ENCODE results near the gene CDC5L. TPM values are rescaled to one million over a fixed set of nuclear protein-coding genes. Genes with fewer than 3 reads are reported as not detected.

The CDC5L gene
- total and polyA plus RNA-seq, 7 experiments from 2014 or later: 14.5 to 25.4 (median 20.8) TPM

DNA sequence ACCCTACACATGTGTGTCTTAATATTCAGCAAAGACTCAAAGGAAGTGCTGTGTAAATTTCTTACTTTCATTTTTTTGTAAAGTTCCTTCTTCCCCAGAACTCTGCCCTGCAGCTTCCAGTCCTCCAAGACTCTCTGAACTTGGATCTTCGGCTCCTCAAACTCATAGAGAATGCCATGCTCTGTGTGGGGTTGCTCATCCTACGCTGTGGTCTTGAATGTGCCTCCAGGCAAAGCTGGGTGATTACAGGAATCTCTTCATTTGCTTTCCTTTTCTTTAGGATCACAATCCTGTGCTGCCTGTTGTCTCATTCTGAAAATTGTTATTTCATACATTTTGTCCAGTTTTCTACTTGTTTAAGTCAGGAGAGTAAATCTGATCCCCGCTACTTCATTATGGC is 14.5 kb upstream of the CDC5L start:
- no peaks in the 10 kb centered on the region for H3K36me3 ChIP-seq (ENCODE audit: control insufficient read depth in 2 of 3, insufficient read depth in 3 of 3, low read length in 3 of 3)
- POLR2A ChIA-PET: interaction anchor here (0.6 kb wide), 1 partner anchor 64 kb away, joined by 3 read pairs; no protein-coding TSS in a partner anchor
- Mint-ChIP-seq H3K4me3 (no peak overlapping the region), H3K9me3 (no peaks in the 10 kb centered on the region), H3K27me3 (peaks cover 12 to 35% (median 24%) of the 10 kb centered on the region in 5 donors), H3K4me1 (peaks cover 0 to 4% (median 0%) of the 10 kb centered on the region in 7 donors), H3K27ac (no peak overlapping the region), H3K36me3 (peaks cover 0 to 4% (median 0%) of the 10 kb centered on the region in 5 donors)
- no peaks in the 10 kb centered on the region for H3K9me3 ChIP-seq (ENCODE audit: control insufficient read depth in 2 of 3, low read length in 3 of 3)
- CTCF ChIA-PET: interaction anchor here (0.5 kb wide), 1 partner anchor 274 kb away, joined by 3 read pairs; no protein-coding TSS in a partner anchor
- H3K4me1 ChIP-seq (ENCODE audit: control insufficient read depth in 2 of 2, insufficient read depth in 2 of 2, low read length in 2 of 2): no peaks in the 10 kb centered on the region
- H3K27ac ChIP-seq (ENCODE audit: low read depth, low read length): no peak overlapping the region
- ATAC-seq: no peak
- intact Hi-C loops (cut with micrococcal nuclease): no loop called here
- H3K27me3 ChIP-seq (ENCODE audit: control insufficient read depth in 2 of 2, insufficient read depth in 2 of 2, low read length in 2 of 2): no peaks in the 10 kb centered on the region
- DNase-seq: no peak
- H3K4me3 ChIP-seq (ENCODE audit: low read length): no peak overlapping the region

GRCh38 chr6:44373787-44374186 is 13.7 kb upstream of the CDC5L start:
- no peaks in the 10 kb centered on the region for H3K27me3 ChIP-seq (ENCODE audit: control insufficient read depth in 2 of 2, insufficient read depth in 2 of 2, low read length in 2 of 2)
- ChIA-PET POLR2A (no interaction called here), CTCF (no interaction called here)
- H3K4me1 ChIP-seq (ENCODE audit: control insufficient read depth in 2 of 2, insufficient read depth in 2 of 2, low read length in 2 of 2): no peaks in the 10 kb centered on the region
- no peaks in the 10 kb centered on the region for H3K9me3 Mint-ChIP-seq
- peaks cover 6 to 33% (median 17%) of the 10 kb centered on the region in 5 donors for H3K27me3 Mint-ChIP-seq
- peaks cover 0 to 4% (median under 1%) of the 10 kb centered on the region in 7 donors for H3K4me1 Mint-ChIP-seq
- ATAC-seq (no peak), DNase-seq (no peak)
- intact Hi-C loops (cut with micrococcal nuclease): no loop called here
- no peak overlapping the region for H3K4me3 Mint-ChIP-seq
- H3K9me3 ChIP-seq (ENCODE audit: control insufficient read depth in 2 of 3, low read length in 3 of 3): no peaks in the 10 kb centered on the region
- no peak overlapping the region for H3K27ac ChIP-seq (ENCODE audit: low read depth, low read length)
- no peaks in the 10 kb centered on the region for H3K36me3 ChIP-seq (ENCODE audit: control insufficient read depth in 2 of 3, insufficient read depth in 3 of 3, low read length in 3 of 3)
- H3K4me3 ChIP-seq (ENCODE audit: low read length): no peak overlapping the region
- H3K27ac Mint-ChIP-seq: no peak overlapping the region
- H3K36me3 Mint-ChIP-seq: no peaks in the 10 kb centered on the region

GRCh38 chr6:44375071-44375470 is 12.4 kb upstream of the CDC5L start:
- Histone ChIP-seq H3K36me3 (ENCODE audit: control insufficient read depth in 2 of 3, insufficient read depth in 3 of 3, low read length in 3 of 3) (no peaks in the 10 kb centered on the region), H3K4me1 (ENCODE audit: control insufficient read depth in 2 of 2, insufficient read depth in 2 of 2, low read length in 2 of 2) (no peaks in the 10 kb centered on the region), H3K9me3 (ENCODE audit: control insufficient read depth in 2 of 3, low read length in 3 of 3) (no peaks in the 10 kb centered on the region), H3K27me3 (ENCODE audit: control insufficient read depth in 2 of 2, insufficient read depth in 2 of 2, low read length in 2 of 2) (no peaks in the 10 kb centered on the region), H3K4me3 (ENCODE audit: low read length) (no peak overlapping the region), H3K27ac (ENCODE audit: low read depth, low read length) (no peak overlapping the region)
- Mint-ChIP-seq H3K4me1 (peaks cover 0 to 4% (median 4%) of the 10 kb centered on the region in 7 donors), H3K4me3 (no peak overlapping the region), H3K27ac (no peak overlapping the region), H3K9me3 (no peaks in the 10 kb centered on the region), H3K27me3 (peaks cover 2 to 35% (median 14%) of the 10 kb centered on the region in 5 donors), H3K36me3 (no peaks in the 10 kb centered on the region)
- ChIA-PET POLR2A (no interaction called here), CTCF (interaction anchor here (0.6 kb wide), 2 partner anchors 290 to 1890 kb away, joined by 3 to 4 read pairs; no protein-coding TSS in a partner anchor)
- intact Hi-C loops (cut with micrococcal nuclease): no loop called here
- DNase-seq: no peak
- ATAC-seq: no peak

GRCh38 chr6:44377484-44377883 is 10.0 kb upstream of the CDC5L start:
- H3K36me3 Mint-ChIP-seq: no peaks in the 10 kb centered on the region
- ChIA-PET CTCF (interaction anchor here (0.6 kb wide), 1 partner anchor 9 kb away, joined by 3 read pairs; no protein-coding TSS in a partner anchor), POLR2A (no interaction called here)
- DNase-seq (no peak), ATAC-seq (no peak)
- peaks cover 0 to 6% (median 4%) of the 10 kb centered on the region in 7 donors for H3K4me1 Mint-ChIP-seq
- no peaks in the 10 kb centered on the region for H3K9me3 ChIP-seq (ENCODE audit: control insufficient read depth in 2 of 3, low read length in 3 of 3)
- no peaks in the 10 kb centered on the region for H3K27me3 ChIP-seq (ENCODE audit: control insufficient read depth in 2 of 2, insufficient read depth in 2 of 2, low read length in 2 of 2)
- intact Hi-C loops (cut with micrococcal nuclease): no loop called here
- no peak overlapping the region for H3K4me3 ChIP-seq (ENCODE audit: low read length)
- no peak overlapping the region for H3K27ac Mint-ChIP-seq
- H3K36me3 ChIP-seq (ENCODE audit: control insufficient read depth in 2 of 3, insufficient read depth in 3 of 3, low read length in 3 of 3): no peaks in the 10 kb centered on the region
- no peaks in the 10 kb centered on the region for H3K9me3 Mint-ChIP-seq
- H3K4me3 Mint-ChIP-seq: no peak overlapping the region
- no peak overlapping the region for H3K27ac ChIP-seq (ENCODE audit: low read depth, low read length)
- H3K4me1 ChIP-seq (ENCODE audit: control insufficient read depth in 2 of 2, insufficient read depth in 2 of 2, low read length in 2 of 2): no peaks in the 10 kb centered on the region
- H3K27me3 Mint-ChIP-seq: peaks cover 0 to 48% (median 12%) of the 10 kb centered on the region in 5 donors

DNA sequence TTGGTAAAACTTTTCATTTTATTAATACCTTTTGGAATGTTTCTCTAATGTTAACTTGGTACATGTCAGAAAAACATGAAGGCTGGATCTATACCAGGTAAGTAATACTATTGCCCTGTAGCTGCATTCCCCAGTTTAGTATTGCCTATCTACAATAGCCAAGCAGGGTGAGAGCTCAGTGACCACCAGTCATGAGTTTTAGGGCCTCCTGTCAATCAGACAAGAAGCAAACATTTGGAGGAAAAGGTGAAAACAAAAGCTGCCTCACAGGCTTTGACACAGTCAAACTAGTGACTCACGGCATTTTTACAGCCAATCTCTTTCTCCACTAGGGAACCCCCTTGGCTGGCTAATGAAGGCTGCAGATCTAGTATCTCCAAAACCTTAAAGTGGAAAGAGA is 9.5 kb upstream of the CDC5L start:
- H3K36me3 ChIP-seq (ENCODE audit: control insufficient read depth in 2 of 3, insufficient read depth in 3 of 3, low read length in 3 of 3): no peaks in the 10 kb centered on the region
- Mint-ChIP-seq H3K9me3 (no peaks in the 10 kb centered on the region), H3K27me3 (peaks cover 0 to 48% (median 12%) of the 10 kb centered on the region in 5 donors), H3K27ac (no peak overlapping the region), H3K36me3 (no peaks in the 10 kb centered on the region), H3K4me1 (peaks cover 0 to 6% (median 1%) of the 10 kb centered on the region in 7 donors), H3K4me3 (no peak overlapping the region)
- DNase-seq (no peak), ATAC-seq (no peak)
- no peak overlapping the region for H3K4me3 ChIP-seq (ENCODE audit: low read length)
- ChIA-PET POLR2A (no interaction called here), CTCF (interaction anchor here (0.6 kb wide), 1 partner anchor 9 kb away, joined by 3 read pairs; no protein-coding TSS in a partner anchor)
- H3K27me3 ChIP-seq (ENCODE audit: control insufficient read depth in 2 of 2, insufficient read depth in 2 of 2, low read length in 2 of 2): no peaks in the 10 kb centered on the region
- intact Hi-C loops (cut with micrococcal nuclease): no loop called here
- no peaks in the 10 kb centered on the region for H3K9me3 ChIP-seq (ENCODE audit: control insufficient read depth in 2 of 3, low read length in 3 of 3)
- H3K4me1 ChIP-seq (ENCODE audit: control insufficient read depth in 2 of 2, insufficient read depth in 2 of 2, low read length in 2 of 2): no peaks in the 10 kb centered on the region
- H3K27ac ChIP-seq (ENCODE audit: low read depth, low read length): no peak overlapping the region

DNA sequence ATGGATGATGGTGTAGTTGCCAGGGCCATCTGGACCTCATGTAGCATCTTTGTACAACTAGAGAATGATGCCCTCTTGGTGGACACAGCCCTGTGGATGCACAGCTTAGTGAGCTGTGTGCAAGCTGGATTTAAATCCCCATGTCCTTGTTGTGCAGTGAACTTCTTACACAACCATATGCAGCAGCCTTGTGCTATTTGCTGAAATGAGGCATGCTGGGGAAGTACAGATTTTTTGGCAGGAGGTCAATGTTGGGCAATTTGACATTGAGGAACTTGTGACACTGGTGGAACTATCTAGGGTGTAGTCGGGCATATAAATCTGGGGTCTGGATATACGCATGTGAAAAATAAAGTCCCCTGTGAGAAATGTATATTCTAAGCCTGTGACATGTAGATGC is 5.8 kb upstream of the CDC5L start:
- Mint-ChIP-seq H3K4me1 (peaks cover 0 to 9% (median 5%) of the 10 kb centered on the region in 7 donors), H3K4me3 (no peak overlapping the region), H3K27ac (no peak overlapping the region), H3K27me3 (peaks cover 0 to 43% (median 0%) of the 10 kb centered on the region in 5 donors), H3K36me3 (no peaks in the 10 kb centered on the region), H3K9me3 (no peaks in the 10 kb centered on the region)
- Histone ChIP-seq H3K9me3 (ENCODE audit: control insufficient read depth in 2 of 3, low read length in 3 of 3) (no peaks in the 10 kb centered on the region), H3K27ac (ENCODE audit: low read depth, low read length) (no peak overlapping the region), H3K4me3 (ENCODE audit: low read length) (no peak overlapping the region), H3K27me3 (ENCODE audit: control insufficient read depth in 2 of 2, insufficient read depth in 2 of 2, low read length in 2 of 2) (no peaks in the 10 kb centered on the region), H3K4me1 (ENCODE audit: control insufficient read depth in 2 of 2, insufficient read depth in 2 of 2, low read length in 2 of 2) (peaks cover 0 to 4% of the 10 kb centered on the region in 2 donors), H3K36me3 (ENCODE audit: control insufficient read depth in 2 of 3, insufficient read depth in 3 of 3, low read length in 3 of 3) (no peaks in the 10 kb centered on the region)
- intact Hi-C loops (cut with micrococcal nuclease): no loop called here
- ChIA-PET POLR2A (interaction anchor here (0.7 kb wide), 1 partner anchor 9 kb away, joined by 3 read pairs; no protein-coding TSS in a partner anchor), CTCF (no interaction called here)
- ATAC-seq: peak; percentile 76
- no peak for DNase-seq

Data from naive thymus-derived CD4-positive, alpha-beta T cell (primary cell).